ENCODE results near the gene PCOLCE2.
"Not testable (repeated sequence)": the region's sequence is repeated elsewhere in the genome, so short reads cannot be mapped to it uniquely, and the experiment has no call there.

PCOLCE2 gene

GRCh38 chr3:142898346-142899213, 9.7 kb upstream of the PCOLCE2 start:
- no peak for DNase-seq (ENCODE audit: low read depth in 3 of 3)

- DNase-seq (ENCODE audit: low read depth in 3 of 3): no peak
Observed at GRCh38 chr3:142897807-142898206, 8.9 kb upstream of the PCOLCE2 start.

GRCh38 chr3:142896996-142897395, 8.1 kb upstream of the PCOLCE2 start:
- DNase-seq (ENCODE audit: low read depth in 3 of 3): no peak

GRCh38 chr3:142896201-142896755, 7.4 kb upstream of the PCOLCE2 start:
- DNase-seq (ENCODE audit: low read depth in 3 of 3): no peak

- DNase-seq (ENCODE audit: low read depth in 3 of 3): no peak
Observed at GRCh38 chr3:142894493-142894892, 5.6 kb upstream of the PCOLCE2 start.

GRCh38 chr3:142892714-142893113, 3.8 kb upstream of the PCOLCE2 start:
- no peak for DNase-seq (ENCODE audit: low read depth in 3 of 3)

GRCh38 chr3:142890592-142890991, 1.7 kb upstream of the PCOLCE2 start:
- no peak for DNase-seq (ENCODE audit: low read depth in 3 of 3)

GRCh38 chr3:142889212-142890014, 530 bp upstream of the PCOLCE2 start:
- no peak for DNase-seq (ENCODE audit: low read depth in 3 of 3)

GRCh38 chr3:142888099-142888480, 793 bp downstream of the PCOLCE2 start:
- no peak for DNase-seq (ENCODE audit: low read depth in 3 of 3)

GRCh38 chr3:142886940-142887339, 1.9 kb downstream of the PCOLCE2 start:
- DNase-seq (ENCODE audit: low read depth in 3 of 3): no peak

GRCh38 chr3:142886021-142886420, 2.9 kb downstream of the PCOLCE2 start:
- no peak for DNase-seq (ENCODE audit: low read depth in 3 of 3)

- DNase-seq (ENCODE audit: low read depth in 3 of 3): no peak
Observed at GRCh38 chr3:142884531-142884930, 4.4 kb downstream of the PCOLCE2 start.

- not testable (repeated sequence) for DNase-seq (ENCODE audit: low read depth in 3 of 3)
Observed at GRCh38 chr3:142883534-142883933, 5.3 kb downstream of the PCOLCE2 start.

GRCh38 chr3:142881445-142882224, 7.2 kb downstream of the PCOLCE2 start:
- DNase-seq (ENCODE audit: low read depth in 3 of 3): no peak

GRCh38 chr3:142878649-142879300, 10.1 kb downstream of the PCOLCE2 start:
- DNase-seq (ENCODE audit: low read depth in 3 of 3): no peak

GRCh38 chr3:142876417-142876816, 12.5 kb downstream of the PCOLCE2 start:
- no peak for DNase-seq (ENCODE audit: low read depth in 3 of 3)

- no peak for DNase-seq (ENCODE audit: low read depth in 3 of 3)
Observed at GRCh38 chr3:142875583-142876207, 13.2 kb downstream of the PCOLCE2 start.

GRCh38 chr3:142875099-142875498, 13.8 kb downstream of the PCOLCE2 start:
- DNase-seq (ENCODE audit: low read depth in 3 of 3): no peak

GRCh38 chr3:142868382-142868781, 20.5 kb downstream of the PCOLCE2 start:
- DNase-seq (ENCODE audit: low read depth in 3 of 3): not testable (repeated sequence)

GRCh38 chr3:142866841-142867631, 21.8 kb downstream of the PCOLCE2 start:
- DNase-seq (ENCODE audit: low read depth in 3 of 3): no peak
